GM21367 (cell line): ENCODE data around the gene SAMD4A.

Source experiments
- ATAC-seq: cut with Tn5 transposase; IDR thresholded peaks from one replicate; pipeline ENCODE4 v1.9.1; 2021; ENCODE audit not compliant: unreplicated experiment

SAMD4A gene

DNA sequence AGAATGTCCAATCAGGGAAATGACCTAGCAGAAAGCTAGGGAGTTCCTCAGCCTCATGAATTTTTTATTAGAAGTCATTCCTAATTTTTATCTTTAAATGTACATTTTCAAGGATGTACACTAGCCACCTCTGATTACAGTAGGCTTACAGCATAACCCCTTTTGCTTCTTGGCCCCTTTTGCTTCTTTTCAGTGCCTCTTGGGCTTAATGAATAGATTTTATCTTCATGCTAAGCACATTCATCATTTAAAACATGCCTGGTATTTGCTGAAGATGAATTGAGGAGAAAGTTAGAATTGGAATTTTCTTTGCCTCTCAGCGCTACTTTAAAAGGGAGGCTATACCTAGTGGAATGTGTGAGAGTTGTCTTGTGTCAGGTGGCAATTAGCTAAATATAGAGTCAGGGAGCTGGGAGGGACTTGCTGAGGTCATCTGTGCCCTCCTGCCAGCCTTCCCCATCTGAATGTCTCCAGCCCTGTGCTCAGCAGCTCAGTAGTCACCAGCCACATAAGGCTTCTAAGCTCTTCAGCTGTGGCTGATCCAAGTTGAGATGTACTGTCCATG lies 132.1 kb downstream of the SAMD4A start:
- no peak for ATAC-seq

DNA sequence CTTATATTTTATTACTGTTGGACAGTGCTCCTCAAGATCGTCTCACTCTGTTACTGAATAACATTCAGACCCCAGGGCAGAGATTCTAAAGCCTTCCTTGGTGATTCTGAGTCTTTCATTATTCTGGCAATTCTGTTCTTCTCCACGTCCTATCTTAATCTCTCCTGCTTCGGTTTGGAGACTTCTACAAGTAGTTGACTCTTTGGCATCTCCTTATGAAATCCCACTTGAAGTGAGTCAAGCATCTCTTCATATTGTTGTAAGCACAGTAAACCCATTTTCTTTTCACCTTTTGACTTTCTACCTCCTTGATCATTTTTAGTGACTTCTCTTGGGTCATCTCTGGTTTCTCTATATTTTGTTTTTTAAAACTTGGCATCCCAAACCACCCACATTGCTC lies 132.8 kb downstream of the SAMD4A start:
- ATAC-seq, result no peak

DNA sequence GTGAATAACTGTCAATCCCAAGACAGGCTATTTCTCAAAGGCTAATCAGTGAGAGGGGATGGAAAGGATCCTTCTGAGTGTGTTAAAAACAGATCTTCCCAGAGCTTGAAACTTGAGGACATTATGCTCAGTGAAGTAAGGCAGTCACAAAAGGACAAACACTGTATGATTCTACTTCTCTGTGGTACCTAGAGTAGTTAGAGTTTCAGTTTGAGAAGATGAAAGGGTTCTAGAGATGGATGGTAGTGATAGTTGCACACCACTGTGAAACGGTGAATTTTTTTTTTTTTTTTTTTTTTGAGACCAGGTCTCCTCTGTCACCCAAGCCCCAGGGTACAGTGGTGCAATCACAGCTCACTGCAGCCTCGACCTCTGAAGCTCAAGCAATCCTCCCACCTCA lies 133.8 kb downstream of the SAMD4A start:
- ATAC-seq, result no peak

DNA sequence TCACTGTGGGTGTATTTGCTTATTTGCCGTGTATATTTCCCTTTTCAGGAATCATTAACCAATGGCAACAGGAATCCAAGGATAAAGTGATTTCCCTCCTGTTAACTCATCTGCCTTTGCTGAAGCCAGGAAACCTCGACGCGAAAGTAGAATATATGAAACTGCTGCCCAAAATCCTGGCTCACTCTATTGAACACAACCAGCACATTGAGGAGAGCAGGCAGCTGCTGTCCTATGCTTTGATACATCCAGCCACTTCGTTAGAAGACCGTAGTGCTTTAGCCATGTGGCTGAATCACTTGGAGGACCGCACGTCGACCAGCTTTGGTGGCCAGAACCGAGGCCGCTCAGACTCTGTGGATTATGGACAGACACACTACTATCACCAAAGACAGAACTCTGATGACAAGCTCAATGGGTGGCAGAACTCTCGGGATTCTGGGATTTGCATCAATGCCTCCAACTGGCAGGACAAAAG lies 135.1 kb downstream of the SAMD4A start:
- no peak for ATAC-seq

DNA sequence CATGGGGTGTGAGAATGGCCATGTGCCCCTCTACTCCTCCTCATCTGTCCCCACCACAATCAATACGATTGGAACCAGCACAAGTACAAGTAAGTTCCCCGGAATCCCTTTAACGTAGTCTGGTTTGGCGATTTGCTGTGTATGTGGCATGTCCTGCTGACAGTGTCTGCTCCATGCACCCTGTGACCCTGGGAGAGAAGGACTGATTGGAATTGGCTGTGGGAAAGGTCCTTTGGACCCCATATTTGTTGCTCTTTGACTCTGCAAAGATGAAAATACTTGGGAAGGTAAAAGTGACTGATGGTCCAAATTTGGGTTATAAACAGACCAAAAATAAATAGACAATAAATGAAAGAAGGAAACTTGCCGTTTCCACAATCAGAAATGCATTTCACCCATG lies 135.6 kb downstream of the SAMD4A start:
- no peak for ATAC-seq

DNA sequence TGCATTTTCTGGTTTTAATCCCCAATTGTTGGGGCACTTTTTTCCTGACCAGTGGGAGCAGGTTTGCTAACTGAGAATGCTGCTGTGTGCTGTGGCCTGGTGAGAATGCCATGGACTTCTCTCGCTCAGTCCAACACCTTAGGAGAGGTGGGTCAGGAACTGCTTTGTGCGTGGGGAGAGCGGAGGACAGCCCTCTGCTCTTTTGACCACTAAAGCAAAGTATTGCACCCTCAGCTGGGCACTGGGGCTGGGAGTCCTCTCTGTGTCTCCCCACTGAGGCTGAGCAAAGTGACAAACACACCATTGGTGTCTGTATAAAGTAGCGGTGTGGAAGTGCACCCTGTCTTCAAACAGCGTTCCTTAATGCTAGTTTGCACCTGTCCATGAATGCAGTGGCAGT lies 136.2 kb downstream of the SAMD4A start:
- ATAC-seq, result no peak

DNA sequence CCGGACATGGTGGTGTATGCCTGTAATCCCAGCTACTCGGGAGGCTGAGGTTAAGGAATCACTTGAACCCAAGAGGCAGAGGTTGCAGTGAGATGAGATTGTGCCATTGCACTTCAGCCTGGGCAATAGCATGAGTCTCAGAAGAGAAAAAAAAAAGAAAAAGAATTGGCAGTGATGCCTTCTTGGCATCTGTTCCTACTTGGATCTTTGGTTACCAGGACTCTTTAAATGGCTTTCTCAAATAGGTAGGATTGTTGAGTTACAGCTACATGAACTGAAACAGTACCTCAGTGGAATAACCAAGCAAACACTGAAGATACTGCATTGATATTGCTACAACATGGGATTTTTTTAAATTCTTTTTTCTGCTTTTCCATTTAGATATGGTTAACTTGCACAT lies 136.8 kb downstream of the SAMD4A start:
- no peak for ATAC-seq

DNA sequence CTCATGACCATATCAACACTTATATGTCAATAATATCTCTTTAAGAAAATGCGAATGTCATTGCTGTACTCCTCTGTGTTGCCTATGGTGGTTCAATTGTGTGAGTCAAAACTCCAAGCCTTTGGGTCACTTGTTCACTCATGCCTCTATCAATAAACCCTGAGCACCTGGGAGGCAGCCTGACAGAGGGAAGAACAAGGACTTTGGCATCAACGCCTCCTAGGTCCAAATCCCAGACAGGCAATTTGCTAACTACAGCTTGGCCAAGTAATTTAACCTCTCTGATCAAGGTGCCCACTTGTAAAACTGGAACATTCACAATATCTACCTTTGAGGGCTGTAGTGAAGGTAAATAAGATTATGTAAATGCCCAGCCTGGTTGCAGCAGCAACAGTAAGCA lies 137.8 kb downstream of the SAMD4A start:
- ATAC-seq, result no peak

DNA sequence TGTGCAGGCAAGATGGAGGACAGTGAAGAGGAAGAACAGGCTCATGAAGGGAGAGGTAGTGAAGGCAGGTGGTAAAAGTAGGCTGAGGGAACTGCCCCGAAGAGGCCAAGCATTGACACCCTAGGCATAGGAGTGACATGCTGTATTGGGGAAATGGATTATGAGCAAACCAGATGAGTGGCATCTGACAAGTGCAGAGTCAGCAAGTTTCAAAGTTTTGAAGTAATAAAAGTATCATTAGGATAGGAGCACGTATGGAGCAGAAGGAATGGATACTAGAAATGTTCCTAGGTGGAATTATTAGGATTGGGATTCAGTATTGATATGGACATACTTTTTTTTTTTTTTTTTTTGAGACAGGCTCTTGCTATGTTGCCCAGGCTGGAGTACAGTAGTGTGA lies 139.8 kb downstream of the SAMD4A start:
- ATAC-seq, result no peak

DNA sequence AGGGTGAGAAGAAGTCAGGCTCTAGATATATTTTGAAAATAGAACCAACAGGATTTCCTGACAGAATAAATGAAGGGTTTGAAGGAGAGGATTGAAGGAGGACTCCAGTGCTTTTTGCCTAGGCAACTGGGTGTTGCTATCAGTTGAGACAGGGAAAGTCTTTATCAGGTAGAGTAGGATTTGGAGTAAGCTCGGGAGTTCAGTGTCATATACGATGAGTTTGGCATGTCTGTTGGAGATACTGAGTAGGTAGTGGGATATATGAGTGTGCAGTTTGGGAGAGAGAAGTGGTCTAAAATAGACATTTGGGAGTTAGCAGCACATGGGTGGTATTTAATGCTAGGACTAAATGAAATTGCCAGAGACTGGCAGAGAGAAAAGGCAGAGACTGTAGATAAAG lies 141.2 kb downstream of the SAMD4A start:
- no peak for ATAC-seq

DNA sequence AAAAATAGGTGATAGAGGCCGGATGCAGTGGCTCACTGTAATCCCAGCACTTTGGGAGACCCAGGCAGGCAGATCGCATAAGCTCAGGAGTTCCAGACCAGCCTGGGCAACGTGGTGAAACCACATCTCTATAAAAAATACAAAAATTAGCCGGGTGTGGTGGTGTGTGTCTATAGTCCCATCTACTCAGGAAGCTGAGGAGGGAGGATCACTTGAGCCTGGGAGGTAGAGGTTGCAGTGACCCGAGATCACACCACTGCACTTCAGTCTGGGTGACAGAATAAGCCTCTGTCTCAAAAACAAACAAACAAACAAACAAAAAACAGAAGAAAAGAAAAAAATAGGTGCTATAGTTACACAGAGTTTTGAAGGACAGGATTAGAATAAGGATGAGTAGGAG lies 142.1 kb downstream of the SAMD4A start:
- ATAC-seq, result no peak

DNA sequence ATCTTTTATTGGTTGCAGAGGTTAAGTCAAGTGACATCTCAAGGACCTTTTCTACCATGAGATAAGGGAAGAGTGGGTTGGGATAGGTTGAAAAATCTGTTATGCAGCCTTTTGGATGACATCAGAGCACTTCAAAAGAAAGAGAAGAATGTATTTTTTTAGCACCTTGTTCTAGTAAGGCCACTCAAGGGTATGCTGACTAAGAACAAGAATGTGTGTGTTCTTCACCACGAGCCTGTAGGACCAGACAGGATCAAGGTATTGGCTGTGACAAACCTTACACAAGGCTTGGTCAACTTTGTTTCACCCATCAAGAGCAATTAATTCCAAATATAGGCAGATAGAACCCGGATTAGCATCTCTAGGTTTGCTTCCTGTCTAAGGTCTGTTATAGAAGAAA lies 142.5 kb downstream of the SAMD4A start:
- ATAC-seq, result peak; percentile 48

DNA sequence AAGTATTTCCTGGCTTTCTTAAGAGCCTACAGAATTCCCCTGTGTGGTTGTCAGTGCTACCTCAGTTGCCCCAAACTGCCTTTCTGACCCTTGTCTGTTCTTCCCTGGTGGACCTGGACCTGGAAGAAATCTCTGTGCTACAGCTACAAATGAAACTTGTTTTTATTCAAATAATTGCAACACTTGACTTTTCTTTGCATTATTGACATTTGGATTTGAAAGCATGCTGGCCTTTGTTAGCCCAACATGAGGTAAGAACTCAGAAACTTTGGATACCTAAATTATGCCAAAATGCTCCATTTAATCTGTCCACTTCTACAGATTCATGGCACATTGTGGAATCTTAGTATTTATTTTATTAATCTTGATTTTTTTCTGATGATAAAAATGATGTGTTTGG lies 142.9 kb downstream of the SAMD4A start:
- no peak for ATAC-seq

DNA sequence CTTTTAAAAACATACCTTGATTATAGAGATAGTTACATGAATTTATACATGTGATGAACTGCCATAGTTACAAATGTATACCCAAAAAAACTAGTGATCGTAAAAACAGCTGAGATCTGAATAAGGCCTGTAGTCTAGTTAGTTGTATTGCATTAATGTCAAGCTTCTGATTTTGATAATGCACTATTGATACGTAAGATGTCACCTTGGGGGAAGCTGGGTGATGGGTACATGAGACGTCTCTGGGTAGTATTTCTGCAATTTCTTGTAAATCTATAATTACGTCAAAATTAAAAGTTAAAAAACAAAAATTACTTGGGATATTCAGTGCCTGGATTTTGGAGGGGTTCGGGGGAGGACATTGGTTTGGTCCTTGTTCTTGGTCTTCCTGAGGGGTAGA lies 144.4 kb downstream of the SAMD4A start:
- ATAC-seq, result no peak

DNA sequence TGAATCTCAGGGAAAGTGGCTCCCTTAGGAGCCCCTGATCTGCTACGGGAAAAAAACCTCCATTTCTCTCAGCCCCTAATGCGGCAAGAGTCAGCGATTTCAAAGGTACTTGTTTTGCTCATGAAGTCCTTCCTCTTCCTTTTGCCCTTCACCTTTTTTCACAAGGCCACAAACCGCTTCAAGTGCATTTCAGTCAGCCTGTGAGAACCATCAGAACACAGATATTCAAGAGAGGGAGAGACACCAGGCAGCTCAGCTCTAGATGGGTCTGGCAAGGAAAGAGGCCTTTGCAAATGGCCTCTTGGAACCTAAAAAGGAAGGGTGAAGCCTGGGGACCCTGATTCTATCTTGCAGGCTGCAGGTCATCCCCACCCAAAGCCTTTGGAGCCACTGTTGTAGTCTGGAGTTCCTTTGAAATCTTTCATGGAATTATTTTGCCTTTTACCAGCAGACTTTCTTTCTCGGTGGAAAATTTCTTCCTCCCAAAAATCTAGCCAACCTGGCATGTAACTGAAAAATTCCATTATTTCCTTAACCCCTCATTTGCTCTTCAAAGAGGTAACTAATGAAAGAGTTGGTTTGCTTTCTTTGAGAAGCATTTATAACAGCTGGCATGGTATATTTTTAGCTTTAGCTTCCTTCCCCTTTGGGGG lies 145.0 kb downstream of the SAMD4A start:
- ATAC-seq, result no peak

DNA sequence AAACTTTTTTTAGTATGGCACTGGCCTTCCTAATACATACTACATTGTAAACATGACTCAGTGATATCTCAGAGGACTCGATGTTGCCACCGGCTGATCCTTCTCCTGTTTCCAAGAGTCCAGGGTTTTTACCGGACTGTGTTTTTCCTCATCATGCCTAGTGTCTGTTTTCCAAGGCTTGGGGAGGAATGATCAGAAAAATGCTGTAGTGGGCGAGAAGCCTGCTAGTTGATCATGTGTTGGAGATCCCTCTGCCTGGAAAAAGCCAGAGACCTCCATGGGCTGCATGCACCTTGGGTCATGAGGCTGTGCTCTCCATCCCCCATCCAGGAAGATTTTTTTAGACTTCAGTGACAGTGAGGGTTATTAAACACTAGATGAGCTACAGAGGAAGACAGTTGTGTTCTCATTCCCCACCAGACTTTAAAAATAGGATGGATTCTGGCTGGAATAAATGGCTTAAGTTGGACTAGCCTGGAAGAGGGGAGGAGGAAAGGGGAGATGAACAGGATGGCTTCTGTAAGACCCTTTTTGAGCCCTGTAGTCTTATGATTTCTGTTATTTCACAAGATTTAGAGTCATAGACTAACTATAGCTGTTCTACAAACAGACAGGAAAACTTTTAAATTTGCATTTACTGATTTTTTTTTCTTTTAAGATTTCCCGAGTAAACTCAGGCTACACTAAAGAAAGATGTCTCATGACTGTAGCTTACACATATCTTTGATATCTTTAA lies 145.7 kb downstream of the SAMD4A start:
- ATAC-seq, result no peak

DNA sequence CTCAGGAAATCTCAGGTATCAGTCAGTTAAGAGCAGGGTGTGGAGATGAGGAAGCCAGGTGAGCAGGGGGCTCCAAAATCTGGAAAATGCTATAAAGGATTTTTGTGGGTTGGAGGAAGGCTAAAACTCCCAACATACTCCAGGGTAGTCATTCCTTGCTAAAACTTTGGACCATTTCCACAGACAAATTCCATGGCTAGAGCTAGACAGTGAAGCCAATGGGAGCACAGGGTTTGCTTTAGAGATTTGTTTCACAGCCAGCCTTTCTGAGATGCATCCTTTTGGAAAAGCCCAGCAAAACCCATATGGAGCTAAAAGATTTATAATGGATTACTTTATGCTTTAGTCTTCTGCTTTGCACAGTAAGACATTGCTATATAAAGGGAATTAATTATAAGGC lies 146.5 kb downstream of the SAMD4A start:
- ATAC-seq, result no peak

DNA sequence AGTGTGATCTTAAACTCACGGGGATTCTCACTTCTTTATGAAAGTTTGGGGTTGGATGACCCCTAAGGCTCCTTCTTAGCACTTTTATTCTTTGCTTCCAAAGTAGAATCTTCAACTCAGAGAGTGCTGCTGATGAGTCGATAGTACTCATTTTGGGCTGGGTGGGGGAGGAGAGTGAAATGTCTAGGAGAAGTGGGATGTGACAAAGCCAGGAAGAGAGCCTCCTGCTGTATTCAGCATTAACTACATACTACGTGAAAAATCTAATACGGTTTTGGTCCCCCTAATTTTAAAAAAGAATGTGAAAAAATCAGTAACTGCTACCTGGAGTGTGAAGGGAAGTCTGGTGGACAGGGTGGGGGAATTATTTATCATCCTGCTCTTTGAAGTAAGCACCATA lies 148.3 kb downstream of the SAMD4A start:
- ATAC-seq, result no peak

DNA sequence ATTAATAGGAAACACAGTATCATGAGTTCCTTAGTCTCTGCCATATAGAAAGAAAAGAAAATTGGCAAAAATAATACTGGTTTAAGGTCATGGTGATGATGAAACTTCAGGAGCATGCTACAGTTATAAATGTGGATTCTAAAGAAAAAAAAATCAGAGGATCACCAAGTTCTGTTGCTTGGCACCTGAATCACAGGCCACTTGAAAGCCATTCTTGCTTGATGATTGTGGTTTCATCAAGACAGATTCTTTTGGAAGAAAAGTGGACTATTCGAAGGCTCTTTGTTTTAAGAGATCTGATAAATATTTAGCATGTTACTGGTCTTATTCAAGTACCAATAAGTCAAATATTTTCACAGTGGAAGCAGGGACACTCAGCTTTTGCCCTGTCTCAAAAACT lies 148.9 kb downstream of the SAMD4A start:
- no peak for ATAC-seq

DNA sequence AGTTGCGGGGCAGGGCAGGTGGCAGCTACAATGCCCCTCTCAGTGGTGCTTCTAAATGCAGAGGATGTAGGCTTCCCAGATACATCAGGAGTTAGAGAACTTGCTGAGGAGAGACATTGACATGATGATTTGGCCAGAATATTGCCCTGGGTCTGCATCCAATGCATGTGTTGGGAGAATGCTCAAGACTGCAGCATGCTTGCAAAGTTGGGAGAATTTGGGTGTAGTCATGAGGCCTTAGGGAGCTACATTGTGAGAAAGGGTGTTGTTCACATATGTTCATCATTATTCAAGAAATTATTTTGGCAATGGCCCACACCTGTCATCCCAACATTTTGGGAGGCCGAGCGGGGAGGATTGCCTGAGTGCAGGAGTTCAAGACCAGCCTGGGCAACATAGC lies 149.9 kb downstream of the SAMD4A start:
- no peak for ATAC-seq

DNA sequence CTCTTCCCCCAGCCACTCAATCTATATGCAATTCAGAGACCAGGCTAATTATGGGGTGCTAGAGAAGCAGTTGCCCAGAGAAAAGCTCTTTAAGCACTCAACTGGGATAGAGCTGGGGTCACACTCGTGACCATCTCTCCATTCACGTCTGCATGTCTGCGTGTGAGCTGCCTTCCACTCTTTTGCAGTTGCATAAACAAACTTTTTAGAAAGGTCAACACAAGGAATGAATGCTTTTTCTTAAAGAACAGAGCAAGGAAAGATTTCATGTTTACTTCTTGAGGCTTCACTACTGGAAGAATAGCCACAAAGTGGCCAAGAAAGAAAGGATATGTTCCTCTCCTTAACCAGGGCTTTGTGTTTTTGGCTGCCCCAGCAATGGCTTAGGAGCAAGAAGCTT lies 151.1 kb downstream of the SAMD4A start:
- ATAC-seq, result no peak

DNA sequence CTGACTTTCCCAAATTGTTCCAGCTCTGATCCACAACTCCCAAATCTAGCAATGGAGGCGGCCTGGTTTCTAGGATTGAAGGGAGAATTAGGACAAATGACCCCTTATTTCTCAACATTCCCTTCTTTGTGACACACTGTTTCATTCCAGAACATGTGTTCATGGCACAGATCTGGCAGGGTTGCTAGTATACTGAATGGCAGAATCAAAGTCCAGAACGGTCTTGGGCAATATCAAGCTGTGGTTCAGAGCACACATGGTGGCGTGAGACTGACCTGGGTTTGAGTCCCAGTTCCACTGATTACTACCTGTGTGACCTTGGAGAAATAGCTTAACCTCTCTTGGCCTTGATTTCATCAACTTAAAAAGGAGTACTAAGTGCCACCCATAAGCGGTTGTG lies 152.5 kb downstream of the SAMD4A start:
- ATAC-seq, result no peak
